Heart right ventricle (tissue), 16 donors: ENCODE measurements around the gene OTOR. TPM values are rescaled to one million over a fixed set of nuclear protein-coding genes. Genes with fewer than 3 reads are reported as not detected.
A peak's percentile ranks its signal among the peaks of the same experiment; 100 is the strongest.

Experiments used
- ATAC-seq, 8 donors: fragments of 200-7000 bp; cut with Tn5 transposase; one replicate each; pipeline ENCODE4 v1.9.1; 2020; ENCODE audit warnings: mild to moderate bottlenecking in 8 of 8, moderate library complexity in 8 of 8, moderate number of reproducible peaks in 1 of 8
- DNase-seq, 2 donors: peaks; one replicate each; pipeline ENCODE4 v3.0.0-alpha.2; 2020
- H3K27ac ChIP-seq, 10 donors: fragments of 200-600 bp; sonication (generic) in 2 of 10; one replicate each; pipeline versions ENCODE4 v1.5.0 to v1.8.0; 2020 to 2022; ENCODE audit warnings: mild to moderate bottlenecking in 3 of 10
- H3K27me3 ChIP-seq, 7 donors: fragments of 200-600 bp; one replicate each; pipeline ENCODE4 v1.8.0; 2021 to 2022; ENCODE audit warnings: mild to moderate bottlenecking in 2 of 7
- H3K36me3 ChIP-seq, 9 donors: fragments of 200-600 bp; sonication (generic) in 1 of 9; one replicate each; pipeline versions ENCODE4 v1.5.0 to v1.8.0; 2020 to 2022; ENCODE audit warnings: mild to moderate bottlenecking in 2 of 9
- H3K4me1 ChIP-seq, 9 donors: fragments of 200-600 bp; sonication (generic) in 1 of 9; one replicate each; pipeline versions ENCODE4 v1.5.0 to v1.8.0; 2020 to 2022; ENCODE audit warnings: mild to moderate bottlenecking in 4 of 9
- H3K4me3 ChIP-seq, 10 donors: fragments of 200-600 bp; sonication (generic) in 2 of 10; one replicate each; pipeline versions ENCODE4 v1.5.0 to v1.8.0; 2020 to 2022; ENCODE audit warnings: mild to moderate bottlenecking in 7 of 10, moderate library complexity in 2 of 10
- H3K9me3 ChIP-seq, 11 donors: fragments of 200-600 bp in 10 of 11; sonication (generic) in 2 of 11; one replicate each; pipeline versions ENCODE4 v1.5.0 to v1.8.0; 2013 to 2022; ENCODE audit warnings: mild to moderate bottlenecking in 2 of 11, control low read depth in 1 of 11, moderate library complexity in 1 of 11
- CTCF ChIP-seq, 9 donors: fragments of 200-600 bp; sonication (generic) in 2 of 9; IDR thresholded peaks; one replicate each; pipeline versions ENCODE4 v1.5.0 to v1.8.0; 2021 to 2022; ENCODE audit warnings: antibody characterized with exemption in 9 of 9, mild to moderate bottlenecking in 5 of 9, moderate library complexity in 1 of 9
- WGBS, 2 donors: extraction: QIAGEN DNeasy Blood & Tissue Kit; methylation state at CpG; one replicate each; pipeline ENCODE4 v1.1.7; 2013; ENCODE audit warnings: inconsistent platforms in 1 of 2; 5-methylcytosine and 5-hydroxymethylcytosine counted together
- intact Hi-C, 10 donors: fragments of 100-400 bp; cut with DNase I; formaldehyde crosslinking; loops; one replicate each; pipeline versions ENCODE4 v1.11.1 to v1.14.2; 2022
- polyA plus RNA-seq, 2 donors: library from polyadenylated mRNA; stranded (reverse); fragments of 200-250 nt; gene quantifications; one replicate each; pipeline ENCODE4 v1.2.3, GENCODE V29; 2013
- total RNA-seq, 10 donors: library from RNA; stranded (reverse); fragmentation: NEBNext Ultra II Directional in 3 of 10; extraction: Animal tissue kit (Norgen Biotek cat#: 25700) in 3 of 10; gene quantifications; one replicate each; pipeline versions ENCODE4 v1.2.1 to v1.2.4, GENCODE V29; 2021 to 2023
- donor health status: Arrhythmogenic right ventricular cardiomyopathy.
- donor health status: ischemic (EF 13 %, LVEDD 7.1; RV severe dilation, severe dysfunction).
- donor health status: healthy with polysubstance abuse.
- donor health status: DM: no; HTN: yes; CAD: no.
- donor health status: DM: no; HTN: no; CAD: no.
- donor health status: ischemic (EF 25% LVEDD 6.9; RV normal size, moderate dysfunction).
- donor health status: ischemic (EF 25% LVEDD 5.7; RV mildly dilated, moderate dysfunction).
- donor health status: healthy.
- donor health status: DM: yes; HTN: yes; CAD: no.
- donor health status: Ischemic cardiomyopathy.
- donor health status: ischemic (EF 35%, LVEDD 5.7; RV mildly dilated, moderate dysfunction).
- donor health status: nonischemic (EF 11% LVEDD 7.7; RV severe dilation, severe dysfunction).
- donor health status: DM: yes; HTN: yes; CAD: no.
- donor health status: PGD.
- donor health status: ischemic (EF 29% LVEDD 5.4; RV normal size, mild dysfunction).
- donor health status: nonischemic (EF 23%, LVEDD 6.1; RV moderate dilation, normal function).

Gene OTOR
- total and polyA plus RNA-seq, 12 donors: not detected

- no peaks in the 10 kb centered on the region for H3K36me3 ChIP-seq
- no peak overlapping the region for H3K27ac ChIP-seq
- intact Hi-C loops: loop anchor here in 1 of 10 donors (10.0 kb wide), 1 partner anchor 244 kb away; no protein-coding TSS in a partner anchor
- TF ChIP-seq CTCF (IDR thresholded peaks at IDR 0.05): no peak
- peaks cover 0 to 8% (median 0%) of the 10 kb centered on the region in 9 donors for H3K4me1 ChIP-seq
- no peak for ATAC-seq
- DNase-seq: no peak
- no peaks in the 10 kb centered on the region for H3K9me3 ChIP-seq
- peaks cover 0 to 6% (median 2%) of the 10 kb centered on the region in 7 donors for H3K27me3 ChIP-seq
- no peak overlapping the region for H3K4me3 ChIP-seq
- 59 to 71% methylated on average over 2 of the region's 2 CpGs for WGBS, 2 donors
Observed at GRCh38 chr20:16758454-16759180, 10.5 kb downstream of the OTOR start.

- 52 to 54% methylated on average over 1 of the region's 1 CpG for WGBS, 2 donors
- no peak for ATAC-seq
- DNase-seq: no peak
Observed at GRCh38 chr20:16759181-16759563, 11.0 kb downstream of the OTOR start.

GRCh38 chr20:16760431-16761304 is 12.5 kb downstream of the OTOR start:
- Histone ChIP-seq H3K4me1 (peaks cover 0 to 8% (median 0%) of the 10 kb centered on the region in 9 donors), H3K36me3 (no peaks in the 10 kb centered on the region), H3K27me3 (peaks cover 0 to 15% (median 6%) of the 10 kb centered on the region in 7 donors), H3K4me3 (no peak overlapping the region), H3K9me3 (no peaks in the 10 kb centered on the region), H3K27ac (no peak overlapping the region)
- DNase-seq: no peak
- WGBS, 2 donors: 55 to 56% methylated on average over 11 of the region's 11 CpGs
- ATAC-seq: peak in 3 of 8 donors; percentile 4 to 34 (median 26)
- intact Hi-C loops: loop anchor here (5.0 to 10.0 kb wide), 4 partner anchors 56 to 246 kb away; no protein-coding TSS in a partner anchor
- no peak for TF ChIP-seq CTCF (IDR thresholded peaks at IDR 0.05)

More at GRCh38 chr20:16759181-16759563, 11.0 kb downstream of the OTOR start:
- Histone ChIP-seq H3K27me3 (peaks cover 0 to 10% (median 6%) of the 10 kb centered on the region in 7 donors), H3K27ac (no peak overlapping the region), H3K36me3 (no peaks in the 10 kb centered on the region), H3K9me3 (no peaks in the 10 kb centered on the region), H3K4me1 (peaks cover 0 to 8% (median 0%) of the 10 kb centered on the region in 9 donors), H3K4me3 (no peak overlapping the region)
- TF ChIP-seq CTCF (IDR thresholded peaks at IDR 0.05): no peak
- intact Hi-C loops: loop anchor here in 1 of 10 donors (10.0 kb wide), 1 partner anchor 244 kb away; no protein-coding TSS in a partner anchor

- 1 to 2% methylated on average over 3 of the region's 3 CpGs for WGBS, 2 donors
- H3K4me3 ChIP-seq: no peak overlapping the region
- no peaks in the 10 kb centered on the region for H3K36me3 ChIP-seq
- intact Hi-C loops: loop anchor here (5.0 to 10.0 kb wide), 4 partner anchors 57 to 247 kb away; no protein-coding TSS in a partner anchor
- H3K4me1 ChIP-seq: peaks cover 0 to 8% (median 0%) of the 10 kb centered on the region in 9 donors
- ATAC-seq (peak in 7 of 8 donors; percentile 55 to 82 (median 75)), DNase-seq (peak in 1 of 2 donors; percentile 38)
- peak; percentile 36 to 78 (median 70) for TF ChIP-seq CTCF (IDR thresholded peaks at IDR 0.05)
- H3K27ac ChIP-seq: no peak overlapping the region
- H3K27me3 ChIP-seq: peaks cover 0 to 18% (median 7%) of the 10 kb centered on the region in 7 donors
- no peaks in the 10 kb centered on the region for H3K9me3 ChIP-seq
Observed at GRCh38 chr20:16761305-16761829, 13.2 kb downstream of the OTOR start.
